ENCODE measurements around the gene CALM1. TPM values are rescaled to one million over a fixed set of nuclear protein-coding genes. Genes with fewer than 3 reads are reported as not detected.

The CALM1 gene
- total and polyA plus RNA-seq, 7 donors, result 404 to 889 (median 722) TPM

- Histone ChIP-seq H3K27me3 (no peaks in the 10 kb centered on the region), H3K27ac (no peak overlapping the region), H3K4me3 (no peak overlapping the region), H3K36me3 (no peaks in the 10 kb centered on the region), H3K9me3 (no peaks in the 10 kb centered on the region), H3K4me1 (peaks cover 0 to 8% (median 2%) of the 10 kb centered on the region in 4 donors)
- no peak for TF ChIP-seq EP300 (IDR thresholded peaks at IDR 0.05)
- TF ChIP-seq POLR2AphosphoS5 (IDR thresholded peaks at IDR 0.05), result no peak
- no peak for TF ChIP-seq POLR2A (IDR thresholded peaks at IDR 0.05)
- TF ChIP-seq, protein P1, sequence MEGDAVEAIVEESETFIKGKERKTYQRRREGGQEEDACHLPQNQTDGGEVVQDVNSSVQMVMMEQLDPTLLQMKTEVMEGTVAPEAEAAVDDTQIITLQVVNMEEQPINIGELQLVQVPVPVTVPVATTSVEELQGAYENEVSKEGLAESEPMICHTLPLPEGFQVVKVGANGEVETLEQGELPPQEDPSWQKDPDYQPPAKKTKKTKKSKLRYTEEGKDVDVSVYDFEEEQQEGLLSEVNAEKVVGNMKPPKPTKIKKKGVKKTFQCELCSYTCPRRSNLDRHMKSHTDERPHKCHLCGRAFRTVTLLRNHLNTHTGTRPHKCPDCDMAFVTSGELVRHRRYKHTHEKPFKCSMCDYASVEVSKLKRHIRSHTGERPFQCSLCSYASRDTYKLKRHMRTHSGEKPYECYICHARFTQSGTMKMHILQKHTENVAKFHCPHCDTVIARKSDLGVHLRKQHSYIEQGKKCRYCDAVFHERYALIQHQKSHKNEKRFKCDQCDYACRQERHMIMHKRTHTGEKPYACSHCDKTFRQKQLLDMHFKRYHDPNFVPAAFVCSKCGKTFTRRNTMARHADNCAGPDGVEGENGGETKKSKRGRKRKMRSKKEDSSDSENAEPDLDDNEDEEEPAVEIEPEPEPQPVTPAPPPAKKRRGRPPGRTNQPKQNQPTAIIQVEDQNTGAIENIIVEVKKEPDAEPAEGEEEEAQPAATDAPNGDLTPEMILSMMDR (IDR thresholded peaks at IDR 0.05), result no peak
- intact Hi-C loops (cut with DNase I), result no loop called here
- no peak for DNase-seq
- WGBS, 2 donors, result 81 to 87% methylated on average over 8 of the region's 8 CpGs
Measured at GRCh38 chr14:90355540-90356518, 41.0 kb upstream of the CALM1 start.

DNA sequence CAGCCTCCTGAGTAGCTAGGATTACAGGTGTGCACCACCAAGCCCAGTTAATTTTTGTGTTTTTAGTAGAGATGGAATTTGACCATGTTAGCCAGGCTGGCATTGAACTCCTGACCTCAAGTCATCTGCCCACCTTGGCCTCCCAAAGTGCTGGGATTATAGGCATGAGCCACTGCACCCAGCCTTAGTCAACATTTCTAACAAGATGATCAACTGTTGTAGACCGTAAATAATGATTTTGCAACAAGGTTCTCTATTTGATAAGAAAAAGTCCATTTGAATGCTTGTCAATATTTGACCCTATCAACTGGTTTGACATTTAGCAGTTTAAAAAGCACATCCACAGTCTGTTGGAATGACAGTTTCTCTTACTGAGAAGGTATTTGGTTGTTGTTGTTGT, 39.9 kb upstream of the CALM1 start:
- H3K27me3 ChIP-seq, result no peaks in the 10 kb centered on the region
- no peaks in the 10 kb centered on the region for H3K36me3 ChIP-seq
- H3K4me1 ChIP-seq, result peaks cover 0 to 8% (median 2%) of the 10 kb centered on the region in 4 donors
- H3K27ac ChIP-seq, result no peak overlapping the region
- intact Hi-C loops (cut with DNase I), result no loop called here
- WGBS, 2 donors, result 92 to 93% methylated on average over 1 of the region's 1 CpG
- H3K9me3 ChIP-seq, result no peaks in the 10 kb centered on the region
- H3K4me3 ChIP-seq, result no peak overlapping the region
- no peak for DNase-seq
- TF ChIP-seq POLR2AphosphoS5 (IDR thresholded peaks at IDR 0.05), result no peak

- 87 to 92% methylated on average over 4 of the region's 4 CpGs for WGBS, 2 donors
- TF ChIP-seq POLR2A (IDR thresholded peaks at IDR 0.05), result no peak
- TF ChIP-seq, protein P1 (IDR thresholded peaks at IDR 0.05), result no peak
- TF ChIP-seq POLR2AphosphoS5 (IDR thresholded peaks at IDR 0.05), result no peak
- no peak for TF ChIP-seq EP300 (IDR thresholded peaks at IDR 0.05)
- H3K27me3 ChIP-seq, result no peaks in the 10 kb centered on the region
- peaks cover 0 to 8% (median 2%) of the 10 kb centered on the region in 4 donors for H3K4me1 ChIP-seq
- no peak for DNase-seq
- H3K36me3 ChIP-seq, result no peaks in the 10 kb centered on the region
- H3K27ac ChIP-seq, result no peak overlapping the region
- no peaks in the 10 kb centered on the region for H3K9me3 ChIP-seq
- H3K4me3 ChIP-seq, result no peak overlapping the region
- intact Hi-C loops (cut with DNase I), result no loop called here
Measured at GRCh38 chr14:90358359-90358758, 38.5 kb upstream of the CALM1 start.

- Histone ChIP-seq H3K27me3 (no peaks in the 10 kb centered on the region), H3K4me1 (no peaks in the 10 kb centered on the region), H3K27ac (no peak overlapping the region), H3K9me3 (no peaks in the 10 kb centered on the region), H3K4me3 (no peak overlapping the region), H3K36me3 (no peaks in the 10 kb centered on the region)
- intact Hi-C loops (cut with DNase I), result no loop called here
- DNase-seq, result no peak
- 81 to 89% methylated on average over 7 of the region's 7 CpGs for WGBS, 2 donors
- TF ChIP-seq EP300 (IDR thresholded peaks at IDR 0.05), result no peak
- no peak for TF ChIP-seq POLR2A (IDR thresholded peaks at IDR 0.05)
- TF ChIP-seq, protein P1 (IDR thresholded peaks at IDR 0.05), result no peak
Measured at GRCh38 chr14:90361865-90362557, 34.8 kb upstream of the CALM1 start.

GRCh38 chr14:90362558-90362896, 34.3 kb upstream of the CALM1 start:
- intact Hi-C loops (cut with DNase I), result no loop called here
- Histone ChIP-seq H3K27ac (no peak overlapping the region), H3K36me3 (no peaks in the 10 kb centered on the region), H3K4me3 (no peak overlapping the region), H3K4me1 (no peaks in the 10 kb centered on the region), H3K9me3 (no peaks in the 10 kb centered on the region), H3K27me3 (no peaks in the 10 kb centered on the region)
- 86 to 87% methylated on average over 4 of the region's 4 CpGs for WGBS, 2 donors
- TF ChIP-seq POLR2A (IDR thresholded peaks at IDR 0.05), result no peak
- no peak for TF ChIP-seq EP300 (IDR thresholded peaks at IDR 0.05)
- TF ChIP-seq, protein P1 (IDR thresholded peaks at IDR 0.05), result no peak
- TF ChIP-seq POLR2AphosphoS5 (IDR thresholded peaks at IDR 0.05), result no peak
- DNase-seq, result no peak
